NCI-H748 treated with DMSO at 0.1 percent for 48 hours (cell line): ENCODE data around the gene OTUB1.

ENCODE experiments used
- DNase-seq: peaks from one replicate; lab custom pipeline; 2025; lab: John Stamatoyannopoulos, UW

Gene OTUB1

DNA sequence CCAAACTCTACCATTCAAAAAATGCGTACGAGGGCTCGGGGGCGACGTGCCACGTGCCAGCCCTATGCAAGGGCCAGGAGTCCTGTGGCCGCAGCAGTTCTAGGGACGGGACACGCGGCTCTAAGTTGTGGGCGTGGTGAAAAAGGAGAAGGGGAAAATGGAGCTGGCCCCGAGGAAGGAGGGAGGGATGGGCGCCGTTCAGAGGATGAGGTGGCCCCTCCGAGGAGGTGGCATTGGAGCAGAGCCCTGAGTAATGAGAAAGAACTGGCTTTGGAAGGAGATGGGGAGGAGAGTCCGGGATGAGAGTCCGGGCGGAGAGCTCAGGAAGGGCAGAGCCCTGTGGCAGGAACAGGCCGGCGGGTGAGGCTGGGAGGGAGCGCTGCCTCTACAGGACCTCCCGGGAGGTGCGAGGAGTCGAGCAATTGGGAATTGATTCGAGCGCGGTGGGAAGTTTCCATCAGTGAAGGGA is 21.0 kb downstream of the OTUB1 start:
- DNase-seq = peak; percentile 21

DNA sequence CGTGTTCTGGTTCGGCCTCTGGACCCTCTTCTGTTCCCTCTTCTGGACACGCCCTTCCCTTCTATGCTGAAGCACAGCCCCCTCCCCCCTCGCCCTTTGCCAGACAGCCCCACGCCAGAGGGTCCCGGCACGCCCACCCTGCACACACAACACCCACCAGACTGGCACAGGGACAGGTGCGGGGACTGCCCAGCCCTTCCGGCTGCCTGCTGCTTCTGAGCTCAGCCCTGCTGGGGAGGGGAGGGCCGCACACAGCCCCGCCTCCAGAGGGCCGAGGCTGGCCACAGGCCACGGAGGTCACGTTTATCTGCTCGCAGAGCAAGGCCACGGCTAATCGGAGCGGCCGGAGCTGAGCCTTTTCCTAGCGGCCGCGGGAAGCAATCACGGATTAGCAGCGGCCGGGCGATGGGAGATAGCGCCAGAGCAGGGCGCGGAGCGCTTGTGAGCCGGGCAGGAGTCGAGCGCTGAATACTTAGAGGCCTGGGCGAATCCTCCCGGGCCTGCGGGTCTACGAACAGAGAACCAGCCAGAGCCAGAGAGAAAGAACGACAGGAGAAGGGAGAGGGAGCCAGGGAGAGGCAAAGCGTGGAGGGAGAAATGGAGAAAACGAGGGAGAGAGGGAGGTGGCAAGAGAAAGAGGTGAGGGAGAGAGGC is 21.5 kb downstream of the OTUB1 start:
- peak; percentile 34 for DNase-seq

DNA sequence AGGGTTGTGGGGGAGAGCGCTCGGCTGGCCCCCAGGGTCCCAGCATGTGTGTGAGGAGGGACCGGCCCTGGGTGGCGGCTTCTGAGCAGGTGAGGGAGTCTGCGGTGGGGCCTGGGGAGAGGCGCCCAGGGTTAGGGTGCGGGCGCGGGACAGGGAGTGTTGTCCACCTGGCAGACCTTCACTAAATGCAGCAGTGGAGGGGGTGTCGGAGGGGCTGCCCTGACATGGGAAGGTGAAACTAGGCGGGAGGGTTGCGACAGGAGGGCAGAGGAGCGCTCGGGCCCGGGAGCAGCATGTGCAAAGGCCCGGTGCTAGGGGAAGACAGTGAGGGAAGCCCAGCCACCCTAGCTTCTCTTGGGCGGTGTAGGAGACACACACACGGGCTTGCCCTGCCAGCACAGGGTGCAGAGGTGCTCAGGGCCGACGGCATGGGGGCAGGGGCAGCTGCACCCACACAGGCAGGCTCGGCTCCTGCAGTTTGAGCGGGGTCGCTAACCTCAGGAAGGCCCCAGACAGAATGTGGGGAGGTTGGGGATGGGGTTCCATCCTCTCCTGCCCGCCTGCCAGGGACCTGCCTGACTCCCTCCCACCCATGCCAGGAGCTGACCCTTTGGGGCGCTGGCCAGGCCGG is 22.2 kb downstream of the OTUB1 start:
- DNase-seq = no peak

DNA sequence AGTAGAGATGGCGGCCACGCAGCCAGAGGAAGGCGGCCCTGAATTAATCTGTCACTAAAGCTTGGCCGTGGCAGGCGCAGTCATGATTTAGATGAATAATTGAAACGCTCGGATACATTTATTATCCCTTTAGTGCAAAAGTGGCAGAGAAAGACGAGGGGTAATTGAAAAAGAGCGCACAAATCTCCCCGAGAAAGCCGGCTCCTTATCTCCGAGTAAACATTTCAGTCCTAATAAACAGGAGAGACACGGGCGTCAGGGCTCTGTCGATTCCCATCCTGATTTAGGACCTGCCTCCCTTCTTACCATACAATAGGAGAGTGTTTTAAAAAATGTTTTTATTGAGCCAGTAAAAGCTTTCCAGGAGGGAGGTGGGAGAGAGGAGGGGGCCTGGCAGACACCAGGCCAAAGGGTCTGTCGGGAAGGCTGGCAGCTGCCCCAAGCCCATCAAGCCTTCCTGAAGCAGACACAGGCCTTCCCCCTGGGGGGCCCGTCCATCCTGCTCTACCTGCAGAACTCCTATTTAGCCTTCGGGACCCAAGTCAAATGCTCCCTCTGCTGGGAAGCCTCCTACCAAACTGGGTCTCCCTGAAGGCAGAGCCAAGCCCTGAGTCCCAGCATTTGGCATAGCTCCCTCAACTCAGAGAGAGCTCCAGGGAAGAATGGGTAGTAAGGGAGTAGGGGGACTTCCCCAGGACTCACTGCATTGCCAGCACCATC is 22.8 kb downstream of the OTUB1 start:
- no peak for DNase-seq

DNA sequence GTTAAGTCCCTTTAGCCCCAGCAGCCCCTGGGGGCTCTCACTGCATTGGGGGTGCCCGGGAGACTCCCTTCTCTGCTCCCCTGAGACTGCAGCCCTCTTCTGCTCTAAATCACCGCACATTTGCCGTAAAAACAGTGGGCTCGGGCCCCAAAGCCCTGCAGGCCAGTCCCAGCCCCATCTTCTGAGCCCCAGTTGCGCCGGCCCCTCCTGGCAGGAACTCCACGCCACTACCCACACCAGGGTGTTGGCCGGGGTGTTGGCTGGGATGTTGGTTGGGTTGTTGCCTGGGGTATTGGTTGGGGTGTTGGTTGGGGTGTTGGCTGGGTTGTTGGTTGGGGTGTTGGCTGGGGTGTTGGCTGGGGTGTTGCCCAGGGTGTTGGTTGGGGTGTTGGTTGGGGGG is 23.5 kb downstream of the OTUB1 start:
- no peak for DNase-seq

DNA sequence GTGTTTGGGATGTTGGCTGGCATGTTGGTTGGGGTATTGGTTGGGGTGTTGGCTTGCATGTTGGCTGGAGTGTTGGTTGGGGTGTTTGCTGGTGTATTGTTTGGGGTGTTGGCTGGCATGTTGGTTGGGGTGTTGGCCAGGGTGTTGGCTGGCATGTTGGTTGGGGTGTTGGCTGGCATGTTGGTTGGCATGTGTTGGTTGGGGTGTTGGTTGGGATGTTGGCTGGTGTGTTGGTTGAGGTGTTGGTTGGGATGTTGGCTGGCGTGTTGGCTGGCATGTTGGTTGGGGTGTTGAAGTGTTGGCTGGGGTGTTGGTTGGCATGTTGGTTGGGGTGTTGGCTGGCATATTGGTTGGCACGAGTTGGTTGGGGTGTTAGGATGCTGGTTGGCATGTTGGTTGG is 24.5 kb downstream of the OTUB1 start:
- no peak for DNase-seq

DNA sequence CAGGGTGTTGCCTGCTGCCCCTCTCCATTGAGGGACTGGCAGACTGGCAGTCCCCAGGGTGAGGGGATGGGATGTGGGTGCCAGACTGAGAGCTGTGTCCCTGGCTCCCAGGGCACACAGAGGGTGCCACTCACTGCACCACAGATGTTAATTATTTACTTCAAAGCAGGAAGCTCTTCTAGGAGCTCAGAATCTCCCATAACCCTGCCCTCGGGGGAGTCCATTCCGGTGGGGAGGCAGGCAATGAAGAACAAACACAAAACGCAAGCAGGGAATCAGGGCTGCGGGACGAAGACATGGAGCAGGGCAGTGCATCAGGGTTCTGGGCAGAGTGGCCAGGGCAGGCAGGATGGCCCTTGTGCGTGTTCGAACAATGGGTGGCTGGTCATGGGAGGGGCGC is 25.1 kb downstream of the OTUB1 start:
- no peak for DNase-seq

DNA sequence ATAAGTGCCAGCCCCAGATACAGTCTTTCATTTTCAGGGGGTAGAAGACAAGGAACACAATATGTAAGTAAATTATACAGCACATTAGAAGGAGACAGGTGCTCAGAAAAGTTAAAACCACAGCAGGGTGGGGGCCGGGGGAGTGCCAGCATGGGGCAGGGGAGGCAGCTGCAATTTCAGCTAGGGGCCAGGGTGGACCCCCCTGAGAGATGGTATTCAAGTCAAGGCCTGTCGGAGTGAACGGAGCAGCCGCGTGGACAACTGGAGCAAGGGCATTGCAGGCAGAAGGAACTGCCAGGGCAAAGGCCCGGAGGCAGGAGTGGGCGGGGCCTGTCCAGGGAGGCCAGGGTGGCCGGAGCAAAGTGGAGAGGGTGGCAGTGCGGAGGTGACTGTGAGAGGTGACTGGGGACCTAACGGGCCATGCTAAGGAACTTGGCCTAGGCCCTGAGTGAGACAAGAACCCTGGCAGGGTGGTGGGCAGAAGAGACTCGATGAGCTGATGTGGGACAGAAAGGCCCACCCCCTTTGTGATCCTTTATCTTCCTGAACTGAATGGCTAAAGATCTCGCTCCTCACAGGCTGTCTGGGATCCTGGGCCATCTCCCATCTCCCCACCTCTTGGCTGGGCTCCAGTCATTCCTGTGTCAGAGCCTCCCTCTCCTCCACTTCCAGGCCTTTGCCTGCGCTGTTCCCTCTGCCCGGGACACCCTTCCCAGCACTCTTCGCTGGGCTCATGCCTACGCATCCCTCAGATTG is 27.1 kb downstream of the OTUB1 start:
- no peak for DNase-seq

DNA sequence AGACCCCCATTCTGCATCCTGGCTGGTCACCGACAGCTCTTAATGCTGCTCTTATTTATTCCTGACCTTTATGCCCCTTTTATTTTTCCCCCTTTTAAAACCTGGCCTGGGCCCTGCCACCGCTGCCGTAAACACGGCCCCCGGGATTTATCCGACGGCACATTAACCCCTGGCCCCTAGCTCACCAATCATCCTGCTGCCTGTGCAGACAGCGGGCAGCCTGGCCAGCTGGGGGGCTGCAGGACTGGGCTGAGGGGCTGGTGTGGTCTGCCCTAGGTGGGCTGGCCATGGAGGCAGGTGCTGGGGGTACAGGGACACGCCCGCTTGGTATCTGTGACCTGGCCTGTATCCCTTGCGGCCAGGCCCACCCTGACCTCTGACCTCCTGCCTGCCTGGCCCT is 28.1 kb downstream of the OTUB1 start:
- no peak for DNase-seq

DNA sequence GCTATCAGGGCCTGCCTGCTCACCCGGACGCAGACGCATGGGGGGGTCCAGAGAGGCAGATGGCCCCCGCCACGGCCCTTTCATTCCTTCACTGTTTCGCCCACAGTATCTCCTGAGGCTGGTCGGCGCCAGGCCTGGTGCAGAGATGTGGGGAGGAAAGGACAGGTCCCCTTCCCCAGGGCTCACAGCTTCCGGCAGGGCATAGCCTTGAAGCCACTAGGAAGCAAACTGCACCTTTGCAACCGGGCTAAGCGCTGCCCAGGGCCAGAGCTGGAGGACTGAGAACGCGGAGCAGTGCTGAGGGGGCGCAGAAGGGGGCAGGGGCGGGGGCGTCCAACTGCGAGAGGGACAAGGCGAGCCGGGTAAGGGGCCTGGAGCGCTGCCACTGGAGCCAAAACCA is 29.3 kb downstream of the OTUB1 start:
- no peak for DNase-seq

DNA sequence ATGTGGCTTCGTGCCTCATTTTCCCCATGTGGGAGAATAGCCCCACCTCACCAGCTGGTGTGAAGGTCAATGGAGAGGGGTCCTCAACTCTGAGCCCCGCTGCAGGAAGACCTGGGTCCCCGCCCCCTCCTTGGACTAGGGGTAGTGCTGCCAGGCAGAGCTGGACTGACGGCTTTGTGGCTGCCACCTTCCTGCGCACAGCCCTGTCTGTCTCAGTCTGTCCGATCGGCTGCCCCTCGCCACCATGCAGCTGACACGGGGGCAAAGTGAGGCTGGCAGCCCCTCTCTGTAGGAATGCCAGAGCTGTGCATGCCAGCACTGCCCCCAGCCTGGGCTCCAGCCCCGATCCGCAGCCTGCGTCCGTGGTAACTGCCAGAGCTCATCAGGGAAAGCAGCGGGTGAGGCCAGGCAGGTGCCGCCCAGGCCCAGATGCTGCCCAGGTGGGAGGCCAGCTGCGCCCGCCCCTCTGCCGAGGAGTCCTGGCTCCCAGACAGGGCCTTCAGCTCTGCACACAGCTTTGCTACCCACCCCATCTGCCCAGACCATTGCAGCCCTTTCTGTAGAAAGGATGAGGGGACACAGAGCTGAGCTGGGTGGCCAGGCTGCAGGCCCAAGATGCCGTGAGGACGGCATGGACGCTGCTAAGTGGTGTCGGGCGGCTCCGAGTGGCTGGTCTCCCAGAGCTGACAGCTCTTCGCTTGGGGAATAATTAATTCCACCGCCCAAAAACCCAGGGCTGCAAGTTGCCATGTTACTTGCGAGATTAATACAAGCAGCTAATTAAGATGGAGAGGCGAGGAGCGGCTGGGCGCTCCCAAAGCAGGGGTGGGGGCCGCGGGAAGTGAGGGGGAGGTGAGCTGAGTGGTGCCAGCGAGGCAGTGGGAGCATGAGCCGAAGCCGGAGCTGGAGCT is 30.0 kb downstream of the OTUB1 start:
- no peak for DNase-seq

DNA sequence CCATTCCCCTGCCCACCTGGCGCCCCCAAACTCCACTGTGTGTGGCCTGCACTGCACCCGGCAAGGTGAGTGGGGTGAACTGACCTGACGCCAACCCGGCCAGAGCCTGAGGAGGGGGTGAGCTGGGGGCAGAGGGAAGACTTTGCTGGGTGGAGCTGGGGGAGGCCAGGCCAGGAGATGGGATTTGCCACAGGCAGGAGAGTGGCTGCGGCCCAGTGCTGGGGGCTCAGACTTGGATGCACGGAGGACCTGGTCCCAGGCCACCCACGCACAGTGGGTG is 31.6 kb downstream of the OTUB1 start:
- no peak for DNase-seq

DNA sequence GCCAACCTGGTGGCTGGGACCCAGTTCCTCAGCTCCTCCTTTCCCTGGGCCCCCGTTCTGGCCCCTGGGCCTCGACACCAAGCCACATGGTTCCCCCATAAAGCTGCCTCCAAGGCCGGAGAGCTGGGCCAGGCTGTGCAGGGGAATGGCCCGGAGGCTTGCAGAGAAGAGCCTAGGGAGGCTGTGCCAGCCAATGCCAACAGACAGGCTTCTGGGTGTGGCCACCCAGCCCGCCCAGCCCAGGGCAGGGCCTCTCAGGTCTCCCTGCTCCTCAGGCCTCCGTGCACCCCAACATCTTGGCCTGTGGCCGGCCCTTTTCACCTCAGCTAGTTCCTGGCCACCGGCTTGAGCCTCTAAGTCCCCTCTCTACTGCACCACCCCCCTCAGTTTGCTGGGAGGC is 32.1 kb downstream of the OTUB1 start:
- DNase-seq = no peak

DNA sequence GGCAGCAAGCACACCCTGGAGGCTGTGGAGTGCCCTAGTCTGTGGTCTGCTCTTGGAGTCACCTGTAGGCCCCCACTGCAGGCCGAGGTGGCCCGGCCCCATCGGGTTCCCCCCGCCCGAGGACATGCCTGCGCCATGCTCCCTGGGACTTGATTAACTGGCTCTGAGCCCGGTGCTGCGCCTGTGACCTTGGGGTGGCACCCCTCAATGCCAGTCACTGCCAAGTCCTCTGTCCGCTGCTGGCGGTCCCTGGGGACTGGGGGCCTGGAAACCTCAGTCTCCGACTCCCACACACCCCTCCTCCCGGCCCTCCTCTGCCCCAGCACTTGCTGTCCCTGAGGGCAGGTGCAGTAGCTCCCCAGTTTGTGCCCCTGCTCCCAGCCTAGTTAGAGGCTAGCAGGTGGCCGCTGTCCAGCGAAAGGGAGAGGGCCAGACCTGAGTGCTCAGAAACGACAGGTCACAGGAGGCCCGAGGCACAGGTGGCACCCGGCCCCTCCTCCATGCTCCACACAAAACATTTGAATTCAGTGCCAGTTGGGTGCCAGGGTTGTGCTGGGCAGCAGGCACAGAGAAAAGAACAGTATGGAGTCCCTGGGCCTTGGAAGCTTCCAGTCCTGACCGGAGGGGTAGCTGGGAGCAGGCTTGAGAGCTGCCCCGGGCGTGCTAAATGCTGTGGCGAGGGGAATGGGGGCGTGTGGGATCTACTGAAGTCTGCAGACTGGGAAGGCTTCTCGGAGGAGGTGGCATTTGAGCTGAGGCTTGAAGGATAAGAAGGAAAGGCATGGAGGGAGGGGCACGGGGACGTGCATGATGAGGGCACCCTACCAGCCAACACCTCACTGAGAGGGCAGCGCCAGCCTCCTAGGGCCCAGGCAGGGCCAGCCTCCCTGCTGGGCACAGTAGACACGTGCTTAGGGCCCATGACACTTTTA is 33.1 kb downstream of the OTUB1 start:
- no peak for DNase-seq

DNA sequence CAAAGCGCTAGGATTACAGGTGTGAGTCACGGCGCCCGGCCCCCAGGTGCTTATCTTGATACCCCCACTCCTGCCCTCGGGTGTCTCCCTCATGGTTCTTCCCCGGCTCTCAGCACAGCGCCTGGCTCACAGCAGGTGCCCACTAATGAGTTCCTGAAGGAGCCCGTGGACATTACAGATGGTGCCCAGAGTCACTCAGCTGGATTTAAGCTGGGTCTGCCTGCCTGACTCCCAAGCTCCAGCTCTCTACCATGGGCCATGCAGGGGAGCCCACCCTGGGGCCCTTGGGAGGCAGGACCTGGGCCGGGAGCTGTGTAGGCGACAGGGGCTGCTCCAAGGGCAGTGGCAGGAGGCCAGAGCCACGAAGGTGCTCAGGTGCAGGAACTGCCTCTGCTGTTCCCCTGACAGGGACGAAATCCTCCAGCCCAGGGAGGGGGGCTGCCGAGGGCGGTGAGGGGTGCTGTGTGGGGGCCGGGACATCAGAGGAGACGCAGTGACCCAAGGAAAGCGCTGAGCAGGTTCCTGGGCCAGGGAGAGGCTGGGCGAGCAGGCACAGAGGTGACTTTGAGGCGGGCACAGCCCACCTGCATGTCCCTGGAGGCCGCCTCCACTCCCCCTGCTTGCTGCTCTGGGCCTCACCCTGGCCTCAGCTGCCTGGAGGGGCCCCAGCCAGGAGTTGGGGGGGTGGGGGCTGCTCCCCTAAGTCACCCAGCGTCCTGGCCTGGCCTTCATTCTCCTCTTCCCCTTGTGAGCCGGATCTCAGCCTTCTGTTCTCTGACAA is 34.9 kb downstream of the OTUB1 start:
- DNase-seq = no peak

DNA sequence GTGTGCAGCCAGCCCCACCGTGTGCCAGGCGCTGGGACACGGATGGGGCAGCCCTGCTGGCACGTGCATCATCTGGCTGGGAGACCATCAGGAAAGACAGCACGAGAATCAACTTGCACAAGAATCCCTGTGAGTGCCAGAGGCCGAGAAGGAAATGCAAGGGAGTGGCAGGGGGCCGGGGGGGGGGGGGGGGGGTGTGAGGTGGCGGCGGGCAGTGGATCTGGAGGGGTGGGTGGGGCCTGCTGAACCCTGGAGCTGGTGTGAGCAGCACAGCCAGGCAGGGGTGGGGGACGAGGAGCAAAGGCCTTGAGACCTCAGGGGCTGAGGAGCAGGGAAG is 35.5 kb downstream of the OTUB1 start:
- no peak for DNase-seq

DNA sequence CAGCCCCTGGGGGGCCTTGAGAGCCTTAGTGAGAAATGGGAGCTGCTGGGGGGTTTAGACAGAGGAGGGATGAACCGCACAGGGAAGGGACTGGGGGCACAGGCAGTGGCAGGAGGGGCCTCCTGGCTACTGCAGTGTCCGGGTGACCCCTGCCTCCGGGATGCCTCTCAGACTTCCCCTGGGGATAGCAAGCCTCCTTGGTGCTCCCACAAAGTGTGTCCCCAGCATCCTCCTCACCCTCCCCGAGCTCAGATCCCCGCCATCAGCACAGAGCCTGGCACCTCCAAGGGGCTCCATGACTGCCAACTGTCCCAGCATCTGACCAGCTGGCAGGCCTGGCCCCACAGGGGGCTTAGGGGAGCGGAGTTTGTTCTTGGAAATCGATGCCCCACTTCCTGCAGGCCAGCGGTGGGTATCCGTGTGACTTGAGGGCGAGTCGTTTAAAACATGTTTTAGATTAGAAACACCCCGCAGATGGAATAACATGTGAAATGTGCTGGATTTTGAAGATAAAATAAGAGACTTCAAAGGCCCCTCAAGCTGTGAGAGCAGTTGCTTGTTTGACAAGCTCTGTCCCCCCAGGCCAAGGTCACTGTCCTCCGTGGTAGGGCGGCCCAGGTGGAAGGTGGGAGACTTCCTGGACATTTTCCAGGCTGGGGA is 36.0 kb downstream of the OTUB1 start:
- DNase-seq = no peak

DNA sequence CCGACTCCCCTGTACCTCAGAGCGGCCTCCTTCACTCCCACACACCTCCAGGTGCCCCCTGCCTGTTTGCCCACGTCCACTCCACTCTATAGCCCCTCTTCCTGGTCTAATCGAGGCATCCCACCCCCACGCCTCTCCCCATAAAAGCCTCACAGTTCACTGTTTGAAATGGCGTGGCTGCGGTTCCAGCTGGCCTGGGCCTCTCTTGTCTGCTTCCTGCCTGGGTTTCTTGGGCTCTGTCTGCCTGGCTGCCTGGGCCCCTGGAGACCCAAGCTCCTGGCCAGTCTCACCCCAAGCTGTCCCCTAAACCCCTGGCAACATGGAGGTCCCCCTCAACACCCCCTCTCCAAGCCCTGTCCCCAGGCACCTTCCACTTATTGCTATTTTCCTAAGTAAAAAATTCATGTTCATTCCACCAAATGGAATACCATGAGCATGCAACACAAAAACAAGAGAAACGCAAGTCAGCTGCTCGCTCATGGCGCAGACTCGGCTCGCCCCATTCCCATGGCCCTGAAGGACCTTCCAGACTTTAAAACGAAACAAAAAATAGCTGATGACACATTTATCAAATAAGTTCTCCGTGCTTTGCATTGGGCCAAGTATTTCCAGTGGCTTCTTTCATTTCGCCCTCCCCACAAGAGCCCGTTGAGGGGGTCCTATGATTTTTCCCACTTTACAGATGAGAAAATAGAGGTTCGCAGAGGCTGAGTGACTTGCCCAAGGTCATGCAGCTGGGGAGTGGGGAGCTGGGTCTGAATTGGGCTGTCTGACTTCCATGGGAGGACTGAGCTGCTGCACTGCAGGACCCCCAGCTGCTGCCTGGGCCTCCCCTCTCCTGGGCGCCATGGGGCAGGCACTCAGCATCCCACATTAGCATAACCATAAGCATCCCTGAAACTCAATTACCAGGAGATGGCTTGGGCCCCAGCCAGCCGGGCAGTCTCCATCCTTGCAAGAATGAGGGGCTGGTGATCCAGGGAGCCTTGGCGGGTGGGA is 37.8 kb downstream of the OTUB1 start:
- DNase-seq = no peak
